Skeletal muscle cell (primary cell): Measurements from ENCODE around the gene EHBP1L1.

Experiments used
- DNase-seq: peaks from one replicate; pipeline ENCODE4 v3.0.0-alpha.2; 2010; ENCODE audit warnings: low read depth
- H3K4me3 ChIP-seq: 2 replicates; pipeline ENCODE4 v1.5.1; 2011; ENCODE audit warnings: low read depth, mild to moderate bottlenecking, control low read depth, low read length, moderate library complexity

The EHBP1L1 gene

DNA sequence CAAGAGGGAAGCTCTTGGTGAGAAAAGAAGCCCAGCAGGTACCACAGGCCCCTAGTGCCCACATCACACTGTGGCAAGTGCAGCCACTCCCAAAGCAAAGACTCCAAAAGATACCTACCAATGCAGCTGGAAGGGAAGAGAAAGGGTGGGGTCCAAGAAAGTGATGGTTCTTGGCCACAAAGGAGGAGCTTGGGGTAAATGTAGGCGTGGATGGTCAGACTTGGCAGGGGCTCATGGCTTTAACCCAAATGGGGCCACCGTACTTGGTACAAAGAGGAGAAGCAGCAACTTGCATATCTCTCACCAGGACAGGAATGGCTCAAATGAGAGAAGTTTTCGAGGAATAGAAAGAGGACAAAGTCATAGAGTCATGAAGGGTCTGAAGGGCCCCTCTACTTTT lies 33.4 kb downstream of the EHBP1L1 start:
- no peak overlapping the region for H3K4me3 ChIP-seq
- DNase-seq = no peak

GRCh38 chr11:65609665-65610064 lies 33.8 kb downstream of the EHBP1L1 start:
- no peak overlapping the region for H3K4me3 ChIP-seq
- no peak for DNase-seq

DNA sequence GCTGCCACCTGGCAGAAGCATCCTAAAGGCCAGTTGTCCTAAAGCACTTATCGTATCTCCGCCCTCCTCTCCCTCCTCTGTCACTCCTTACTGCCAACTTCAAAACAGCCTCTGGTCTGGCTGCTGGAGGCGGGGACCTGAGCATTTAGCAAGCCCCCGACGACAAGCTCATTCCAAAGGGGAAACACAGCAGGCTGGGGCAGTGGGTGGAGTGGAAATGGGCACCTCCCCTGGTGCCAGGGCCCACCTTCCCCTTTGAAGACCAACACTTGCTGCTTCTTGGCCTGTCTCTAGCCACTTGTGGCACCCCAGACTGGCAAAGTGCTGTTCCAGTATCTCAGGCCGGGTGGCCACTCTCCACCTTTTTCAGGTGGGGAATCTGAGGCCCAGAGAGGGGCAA lies 34.6 kb downstream of the EHBP1L1 start:
- H3K4me3 ChIP-seq = no peak overlapping the region
- DNase-seq = no peak

GRCh38 chr11:65611028-65611757 lies 35.3 kb downstream of the EHBP1L1 start:
- DNase-seq = no peak

DNA sequence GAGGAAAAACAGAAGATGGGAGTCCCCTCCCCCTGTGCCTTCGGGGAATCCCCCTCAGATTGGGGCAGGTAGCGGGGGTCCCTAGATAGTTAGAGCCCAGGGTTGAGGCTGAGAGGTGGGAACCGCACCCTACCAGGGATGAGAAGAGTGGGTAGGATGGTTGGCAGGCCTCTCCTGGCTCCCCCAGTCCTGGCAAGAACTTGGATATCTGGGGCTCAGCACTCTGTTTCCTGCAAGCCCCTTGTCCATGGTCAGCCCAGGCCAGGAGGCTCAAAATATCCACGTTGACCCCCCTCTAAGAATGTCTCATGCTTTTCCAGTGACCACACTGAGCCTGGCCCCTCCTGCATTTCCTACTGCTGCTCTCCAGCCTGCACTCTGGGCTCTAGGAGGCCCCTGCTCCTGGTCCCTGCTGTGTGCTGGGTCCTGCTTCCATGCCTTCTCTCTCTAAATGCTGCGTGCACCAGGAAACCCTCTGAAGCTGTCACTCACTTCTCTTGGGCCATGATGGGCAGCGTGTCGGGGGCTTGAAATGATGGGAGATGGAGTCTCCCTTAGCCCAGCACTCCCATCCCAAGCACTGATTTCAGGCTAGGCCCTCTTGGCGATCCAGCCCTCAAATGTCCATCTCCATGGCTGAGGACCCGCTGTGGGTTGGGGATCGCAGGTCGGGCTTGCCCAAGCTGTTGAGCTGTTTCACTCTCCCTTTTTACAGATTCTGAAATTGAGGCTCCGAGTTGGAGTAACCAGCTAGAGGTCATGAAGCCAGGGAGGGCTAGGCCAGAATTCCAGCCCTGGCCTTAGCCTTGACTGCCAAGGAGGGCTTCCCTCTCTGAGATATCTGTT lies 36.1 kb downstream of the EHBP1L1 start:
- no peak for DNase-seq

More at GRCh38 chr11:65611028-65611757, 35.3 kb downstream of the EHBP1L1 start:
- peak overlapping the region; percentile 62 for H3K4me3 ChIP-seq

DNA sequence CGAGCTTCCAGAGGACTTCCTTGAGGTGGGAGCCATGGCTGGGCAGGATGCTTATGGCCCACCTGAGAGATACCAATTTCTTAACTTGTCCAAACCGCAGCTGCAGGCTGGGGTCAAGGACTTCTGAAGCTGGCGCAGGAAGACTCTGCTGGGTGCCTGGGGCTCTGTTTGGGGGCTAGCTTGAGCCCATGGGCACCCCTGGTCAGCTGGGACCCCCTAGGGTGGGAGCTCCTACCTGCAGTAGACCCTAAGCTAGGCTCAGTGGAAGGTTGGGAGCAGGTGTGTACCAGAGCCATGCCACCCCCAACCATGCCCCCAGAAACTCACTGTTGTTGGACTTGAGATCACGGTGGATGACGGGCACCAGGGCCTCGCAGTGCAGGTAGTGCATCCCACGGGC lies 36.8 kb downstream of the EHBP1L1 start:
- no peak for DNase-seq
- H3K4me3 ChIP-seq = peak overlapping the region; percentile 62

More for the DNA sequence above, 36.1 kb downstream of the EHBP1L1 start:
- peak overlapping the region; percentile 62 for H3K4me3 ChIP-seq

DNA sequence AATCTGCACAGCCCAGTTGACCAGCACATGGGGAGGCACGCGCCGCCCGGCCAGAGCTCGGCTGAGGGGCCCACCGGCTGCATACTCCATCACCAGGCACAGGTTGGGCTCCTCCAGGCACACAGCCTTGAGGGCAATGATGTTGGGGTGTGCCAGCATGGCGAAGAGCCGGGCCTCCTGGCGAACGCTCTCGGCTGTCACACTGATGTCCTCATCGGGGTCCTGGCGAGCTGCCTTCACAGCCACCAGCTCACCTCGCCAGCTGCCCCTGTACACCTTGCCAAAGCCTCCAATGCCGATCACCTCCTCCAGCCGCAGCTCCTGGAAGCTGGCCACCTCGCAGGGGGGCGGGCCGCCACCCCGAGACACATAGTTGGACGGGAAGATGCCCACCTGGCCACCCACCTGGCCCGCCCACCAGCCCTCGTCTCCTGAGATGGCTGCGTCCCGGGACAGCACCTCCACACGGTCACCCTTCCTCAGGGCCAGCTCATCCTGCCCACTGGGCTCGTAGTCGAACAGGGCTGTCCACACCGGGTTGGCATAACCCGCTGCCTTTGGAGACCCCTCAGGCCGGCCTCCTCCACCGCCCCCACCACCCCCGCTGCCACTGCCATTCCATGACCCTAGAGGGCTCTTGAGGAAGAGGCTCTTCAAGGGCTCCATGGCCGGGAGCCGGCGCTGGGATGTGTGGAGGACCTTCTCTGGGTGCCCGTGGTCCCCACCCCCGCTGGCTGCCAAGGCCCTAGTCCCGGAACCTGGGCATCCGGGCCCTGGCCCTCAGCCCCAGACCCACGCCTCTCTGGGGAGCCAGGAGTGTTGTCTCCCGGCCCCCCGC lies 37.5 kb downstream of the EHBP1L1 start:
- H3K4me3 ChIP-seq = peak overlapping the region; percentile 62
- DNase-seq = no peak

DNA sequence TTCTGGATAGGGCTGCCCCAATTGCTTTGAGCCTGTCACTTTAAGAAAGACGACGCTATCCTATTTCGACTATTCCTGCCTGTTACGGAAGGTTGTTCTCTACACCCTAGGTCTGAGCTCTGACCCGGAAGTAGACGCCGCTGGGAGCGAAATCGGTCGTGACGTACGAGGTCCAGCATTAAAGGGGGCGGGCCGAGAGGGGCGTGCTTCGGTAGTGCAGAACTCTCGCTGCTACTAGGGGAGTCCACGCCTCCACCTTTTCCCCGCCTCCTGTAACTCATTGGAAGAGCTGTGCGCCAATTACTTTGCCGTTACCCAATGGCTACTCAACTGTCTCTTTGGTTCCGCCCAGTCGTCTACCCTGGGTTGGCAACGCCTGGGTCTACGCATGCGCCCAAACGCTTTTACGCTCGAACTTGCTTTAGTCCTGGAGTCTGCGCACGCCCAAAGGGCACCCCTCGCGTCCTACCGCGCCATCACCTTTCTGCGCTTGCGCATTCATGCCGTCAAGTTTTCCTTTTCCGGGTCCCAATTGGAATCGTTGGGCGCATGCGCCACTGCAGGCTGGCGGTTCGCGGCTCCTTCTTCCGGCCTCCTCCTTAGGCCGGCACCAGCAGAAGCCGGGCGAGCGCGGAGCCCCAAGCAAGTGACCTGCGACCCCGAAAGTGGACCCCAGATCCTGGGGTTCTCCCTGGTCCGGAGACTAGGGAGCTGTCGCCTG lies 39.5 kb downstream of the EHBP1L1 start, which contains the start of gene PCNX3:
Gene PCNX3, plus strand, starts transcription at position 548 of the 721 bp plus-strand sequence. CDS start 536 bp downstream, outside the sequence.
- H3K4me3 ChIP-seq = peak within 1 kb of the TSS; percentile 83

GRCh38 chr11:65615950-65616574 lies 40.2 kb downstream of the EHBP1L1 start:
- peak overlapping the region; percentile 83 for H3K4me3 ChIP-seq
- no peak for DNase-seq

More for the DNA sequence above, 39.5 kb downstream of the EHBP1L1 start, which contains the start of gene PCNX3:
- DNase-seq = peak; percentile 99

- no peak for DNase-seq
- H3K4me3 ChIP-seq = peak overlapping the region; percentile 83
Observed at GRCh38 chr11:65616575-65617001, 40.7 kb downstream of the EHBP1L1 start.

DNA sequence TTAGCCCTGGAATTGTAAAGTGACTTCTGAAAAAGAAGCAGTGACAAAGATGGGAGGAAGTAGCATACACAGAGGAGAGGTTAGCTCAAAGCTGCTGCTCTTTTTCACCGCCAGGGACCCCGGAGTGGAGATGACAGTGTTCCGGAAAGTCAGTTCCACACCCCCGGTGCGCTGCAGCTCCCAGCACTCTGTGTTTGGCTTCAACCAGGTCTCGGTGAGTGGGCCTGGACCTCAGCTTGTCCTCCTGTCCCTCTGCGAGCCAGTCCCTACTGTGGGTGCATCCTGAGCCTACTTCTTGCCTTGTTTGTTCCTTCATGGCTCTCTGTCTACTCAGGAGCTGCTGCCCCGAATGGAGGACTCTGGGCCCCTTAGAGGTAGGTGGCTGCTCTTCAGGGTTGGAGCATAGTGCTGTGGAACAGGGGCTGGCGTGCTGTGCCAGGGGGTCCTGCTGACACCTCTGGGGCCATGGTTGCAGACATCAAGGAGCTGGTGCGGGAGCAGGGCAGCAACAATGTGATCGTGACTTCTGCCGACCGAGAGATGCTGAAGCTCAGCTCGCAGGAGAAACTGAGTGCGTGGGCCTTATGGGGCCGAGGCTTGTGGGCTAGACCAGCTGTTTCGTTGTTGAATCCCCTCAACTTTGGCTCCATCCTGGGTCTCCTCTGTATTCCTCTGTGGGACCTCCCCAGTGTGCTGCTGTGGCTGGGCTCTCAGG lies 41.4 kb downstream of the EHBP1L1 start:
- DNase-seq = no peak
- H3K4me3 ChIP-seq = no peak overlapping the region

- DNase-seq = no peak
- no peak overlapping the region for H3K4me3 ChIP-seq
Observed at GRCh38 chr11:65617990-65618751, 42.3 kb downstream of the EHBP1L1 start.

GRCh38 chr11:65618763-65619162 lies 42.9 kb downstream of the EHBP1L1 start:
- DNase-seq = no peak
- no peak overlapping the region for H3K4me3 ChIP-seq

GRCh38 chr11:65619281-65619928 lies 43.6 kb downstream of the EHBP1L1 start:
- no peak overlapping the region for H3K4me3 ChIP-seq
- no peak for DNase-seq

DNA sequence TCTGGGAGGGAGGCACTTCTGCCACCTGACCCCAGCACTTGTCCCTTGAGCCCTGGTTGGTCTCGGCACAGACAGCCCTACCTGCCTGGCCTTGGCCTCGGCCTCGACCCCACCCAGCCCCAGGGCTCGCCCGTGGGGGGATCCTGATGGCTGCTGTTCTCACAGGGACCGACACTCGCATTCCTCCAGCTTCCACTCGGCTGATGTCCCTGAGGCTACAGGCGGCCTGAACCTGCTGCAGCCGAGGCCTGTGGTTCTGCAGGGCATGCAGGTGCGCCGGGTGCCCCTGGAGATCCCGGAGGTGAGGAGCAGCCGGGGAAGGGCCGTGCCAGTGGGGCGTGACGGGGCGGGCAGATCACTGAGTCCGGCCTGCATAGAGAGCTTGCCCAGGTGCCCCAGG lies 44.8 kb downstream of the EHBP1L1 start:
- DNase-seq = no peak
- no peak overlapping the region for H3K4me3 ChIP-seq

DNA sequence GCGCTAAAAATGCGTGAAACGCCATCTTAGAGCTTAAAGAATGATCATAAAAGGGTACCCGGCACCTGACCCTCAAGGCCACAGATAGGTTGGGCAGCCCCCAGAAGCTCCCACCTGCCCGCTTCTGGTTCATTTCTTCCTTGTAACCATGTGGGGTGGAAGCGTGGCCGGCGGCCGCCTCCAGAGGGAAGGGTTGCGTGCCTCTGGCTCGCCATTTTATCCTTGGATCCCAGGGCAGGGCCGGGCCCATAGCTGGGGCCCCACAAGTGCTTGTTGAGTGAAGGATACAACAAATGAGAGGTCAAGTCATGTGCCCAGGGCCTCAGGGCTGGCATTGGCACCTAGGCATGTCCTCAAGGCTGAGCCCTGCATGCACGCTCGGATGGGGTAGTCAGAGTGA lies 45.6 kb downstream of the EHBP1L1 start:
- no peak for DNase-seq
- H3K4me3 ChIP-seq = no peak overlapping the region

DNA sequence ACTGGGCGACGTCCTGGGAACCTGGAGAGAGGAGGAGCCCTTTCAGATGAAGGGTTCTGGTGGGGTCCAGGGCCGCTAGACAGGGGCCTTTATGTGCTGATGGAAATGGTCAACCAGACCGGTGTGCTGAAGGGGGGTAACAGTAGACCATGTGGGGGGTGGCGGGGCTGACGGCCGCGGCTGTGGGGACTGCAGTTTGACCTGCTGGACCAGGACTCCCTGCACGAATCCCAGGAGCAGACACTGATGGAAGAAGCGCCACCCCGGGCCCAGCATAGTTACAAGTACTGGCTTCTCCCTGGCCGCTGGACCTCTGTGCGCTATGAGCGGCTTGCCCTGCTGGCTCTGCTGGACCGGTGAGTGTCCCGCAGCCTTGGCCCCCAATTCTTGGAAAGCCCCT lies 46.2 kb downstream of the EHBP1L1 start:
- DNase-seq = no peak
- no peak overlapping the region for H3K4me3 ChIP-seq
